NB4 (cell line): Measurements from ENCODE around the gene TMEM168.
"Not testable (repeated sequence)": the region's sequence is repeated elsewhere in the genome, so short reads cannot be mapped to it uniquely, and the experiment has no call there.

ENCODE experiments used
- DNase-seq: peaks from one replicate; pipeline ENCODE4 v3.0.0; 2010; ENCODE audit warnings: low read depth
- H3K4me3 ChIP-seq: one replicate; pipeline ENCODE4 v1.5.1; 2011; ENCODE audit warnings: mild to moderate bottlenecking, low read depth, low read length, moderate library complexity
- CTCF ChIP-seq: IDR thresholded peaks from one replicate; pipeline ENCODE4 v1.5.1; 2012; ENCODE audit warnings: low read depth, low read length
- MAX ChIP-seq: IDR thresholded peaks from 2 replicates; pipeline ENCODE4 v1.6.1; 2011; ENCODE audit warnings: low read depth, low read length
- MYC ChIP-seq: IDR thresholded peaks from 2 replicates; pipeline ENCODE4 v1.6.1; 2011; ENCODE audit warnings: low read depth, low read length
- POLR2A ChIP-seq: IDR thresholded peaks from 2 replicates; pipeline ENCODE4 v1.6.1; 2011; ENCODE audit warnings: mild to moderate bottlenecking; ENCODE audit not compliant: insufficient read length; ENCODE audit errors: extremely low read depth

TMEM168 gene

GRCh38 chr7:112744818-112745217, 45.4 kb downstream of the TMEM168 start:
- H3K4me3 ChIP-seq = no peak overlapping the region
- no peak for DNase-seq
- no peak for TF ChIP-seq CTCF
- no peak for TF ChIP-seq MYC
- TF ChIP-seq POLR2A = no peak
- TF ChIP-seq MAX = no peak

GRCh38 chr7:112743811-112744210, 46.4 kb downstream of the TMEM168 start:
- no peak overlapping the region for H3K4me3 ChIP-seq
- no peak for DNase-seq
- no peak for TF ChIP-seq MAX
- no peak for TF ChIP-seq CTCF
- no peak for TF ChIP-seq MYC
- TF ChIP-seq POLR2A = no peak

GRCh38 chr7:112740667-112741066, 49.5 kb downstream of the TMEM168 start:
- no peak overlapping the region for H3K4me3 ChIP-seq
- TF ChIP-seq MAX (no peak), CTCF (no peak), POLR2A (no peak), MYC (no peak)
- no peak for DNase-seq

GRCh38 chr7:112739436-112740180, 50.6 kb downstream of the TMEM168 start:
- no peak overlapping the region for H3K4me3 ChIP-seq
- TF ChIP-seq MAX (no peak), CTCF (no peak), POLR2A (no peak), MYC (no peak)
- no peak for DNase-seq

GRCh38 chr7:112735261-112735660, 54.9 kb downstream of the TMEM168 start:
- DNase-seq = no peak
- TF ChIP-seq POLR2A = no peak
- no peak for TF ChIP-seq MYC
- TF ChIP-seq MAX = no peak
- no peak for TF ChIP-seq CTCF
- H3K4me3 ChIP-seq = no peak overlapping the region

GRCh38 chr7:112731324-112731723, 58.9 kb downstream of the TMEM168 start:
- not testable (repeated sequence) for DNase-seq

More at GRCh38 chr7:112731324-112731723, 58.9 kb downstream of the TMEM168 start:
- H3K4me3 ChIP-seq = not testable (repeated sequence)
